ENCODE data around the gene ILDR2.

ILDR2 gene

DNA sequence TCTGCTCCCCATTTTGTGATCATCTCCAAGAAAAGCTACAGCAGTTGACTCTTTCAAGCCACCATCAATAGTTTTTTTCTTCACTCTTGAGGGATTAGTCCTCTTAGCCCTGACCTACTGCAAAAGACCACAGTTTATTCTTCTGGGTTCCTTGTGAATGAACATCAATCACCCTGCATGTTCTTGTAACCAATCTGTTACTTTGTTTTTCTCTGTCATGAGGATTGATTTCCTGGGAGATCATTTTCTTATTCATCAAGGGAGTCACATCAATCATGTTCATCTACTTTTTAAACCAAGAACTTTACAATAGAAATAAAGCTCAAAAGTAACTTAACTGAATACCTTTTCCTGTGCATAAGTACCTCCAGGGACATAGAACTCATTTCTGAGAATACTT is 21.8 kb downstream of the ILDR2 start:
- ChIA-PET POLR2A (no interaction called here), CTCF (interaction anchor here (1.0 kb wide), 1 partner anchor 25 kb away, joined by 3 read pairs; no protein-coding TSS in a partner anchor)
- DNase-seq = no peak

DNA sequence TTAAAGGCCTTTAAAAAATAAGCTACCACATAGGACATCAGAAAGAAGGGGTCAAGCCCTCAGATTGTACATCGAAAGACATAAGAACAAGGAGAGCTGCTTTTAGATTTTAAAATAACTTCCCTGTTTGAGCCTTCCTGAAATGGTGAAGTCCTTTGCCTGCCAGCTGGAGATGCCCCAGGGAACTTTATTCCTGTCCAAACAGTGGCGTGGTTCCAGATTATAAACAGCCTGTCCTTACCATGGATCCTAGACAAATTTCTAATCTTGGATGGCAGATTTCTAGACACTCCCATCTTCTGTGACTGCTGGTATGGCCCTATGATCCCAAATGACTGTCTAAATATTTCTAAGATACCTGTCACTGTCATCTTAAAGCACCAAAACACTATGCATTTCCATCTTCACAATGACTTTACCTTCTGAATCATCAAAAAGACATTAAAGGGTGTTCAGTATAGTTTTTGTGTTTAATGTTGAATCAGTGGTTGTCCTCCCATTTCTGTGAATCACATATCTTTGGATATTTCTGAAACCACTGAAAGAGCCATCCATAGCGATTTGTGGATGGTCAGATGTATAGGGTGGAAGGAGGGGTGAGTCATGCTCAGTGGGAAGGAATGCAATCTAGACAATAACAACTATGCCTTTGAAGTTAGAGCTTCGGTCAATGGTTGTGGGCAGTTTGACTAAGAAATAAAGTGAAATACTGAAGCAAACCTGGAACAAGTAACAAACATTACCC is 23.2 kb downstream of the ILDR2 start:
- no peaks in the 10 kb centered on the region for H3K36me3 ChIP-seq (ENCODE audit: control insufficient read depth in 4 of 4, insufficient read depth in 4 of 4, low read length in 3 of 4)
- no peak for DNase-seq
- ChIA-PET POLR2A (no interaction called here), CTCF (interaction anchor here (0.9 kb wide), 1 partner anchor 107 kb away, joined by 3 read pairs; no protein-coding TSS in a partner anchor)
- H3K4me3 ChIP-seq (ENCODE audit: control insufficient read depth in 1 of 7, extremely low read depth in 1 of 7, insufficient read depth in 4 of 7, low read depth in 2 of 7, low read length in 6 of 7) = no peak overlapping the region
- H3K27me3 ChIP-seq (replicated peaks in 2 of 5; ENCODE audit: control insufficient read depth in 4 of 5, insufficient read depth in 5 of 5, low read length in 4 of 5) = peaks cover 0 to 16% (median 3%) of the 10 kb centered on the region in 5 experiments
- H3K4me1 ChIP-seq (ENCODE audit: control extremely low read depth in 1 of 4, control insufficient read depth in 4 of 4, insufficient read depth in 4 of 4, low read length in 3 of 4) = peaks cover 0 to 9% (median 9%) of the 10 kb centered on the region in 4 experiments
- H3K27ac ChIP-seq (ENCODE audit: insufficient read depth in 1 of 2, low read depth in 1 of 2, low read length in 2 of 2, poor library complexity in 1 of 2, severe bottlenecking in 2 of 2) = no peak overlapping the region
- WGBS (ENCODE audit: insufficient coverage) = 92% methylated on average over 2 of the region's 4 CpGs
- H3K9me3 ChIP-seq (ENCODE audit: control extremely low read depth in 1 of 5, control insufficient read depth in 4 of 5, insufficient read depth in 2 of 5, low read depth in 1 of 5, low read length in 4 of 5) = no peaks in the 10 kb centered on the region

More for the DNA sequence above, 21.8 kb downstream of the ILDR2 start:
- Histone ChIP-seq H3K4me1 (ENCODE audit: control extremely low read depth in 1 of 4, control insufficient read depth in 4 of 4, insufficient read depth in 4 of 4, low read length in 3 of 4) (no peaks in the 10 kb centered on the region), H3K9me3 (ENCODE audit: control extremely low read depth in 1 of 5, control insufficient read depth in 4 of 5, insufficient read depth in 2 of 5, low read depth in 1 of 5, low read length in 4 of 5) (no peaks in the 10 kb centered on the region), H3K36me3 (ENCODE audit: control insufficient read depth in 4 of 4, insufficient read depth in 4 of 4, low read length in 3 of 4) (no peaks in the 10 kb centered on the region), H3K27ac (ENCODE audit: insufficient read depth in 1 of 2, low read depth in 1 of 2, low read length in 2 of 2, poor library complexity in 1 of 2, severe bottlenecking in 2 of 2) (no peak overlapping the region), H3K27me3 (replicated peaks in 2 of 5; ENCODE audit: control insufficient read depth in 4 of 5, insufficient read depth in 5 of 5, low read length in 4 of 5) (peaks cover 0 to 6% (median 0%) of the 10 kb centered on the region in 5 experiments), H3K4me3 (ENCODE audit: control insufficient read depth in 1 of 7, extremely low read depth in 1 of 7, insufficient read depth in 4 of 7, low read depth in 2 of 7, low read length in 6 of 7) (no peak overlapping the region)

DNA sequence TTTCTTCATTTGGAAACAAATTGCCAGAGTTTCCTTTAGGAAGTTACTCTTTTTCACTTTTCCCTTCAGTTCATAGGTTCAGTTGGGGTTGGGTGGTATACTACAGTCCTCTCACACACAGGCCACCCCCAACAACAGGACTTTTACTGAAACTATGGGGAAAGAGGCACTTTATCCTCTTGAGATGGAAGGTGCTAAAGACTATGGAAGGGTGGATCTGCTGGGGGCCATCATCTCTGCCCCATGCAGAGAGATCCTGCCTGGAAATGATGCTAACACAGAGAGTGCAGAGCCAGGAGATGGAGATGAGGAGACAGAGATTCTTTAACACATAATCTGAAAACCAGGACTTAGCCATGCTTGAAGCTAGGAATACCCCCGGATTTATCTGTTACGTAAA is 24.3 kb downstream of the ILDR2 start:
- ChIA-PET CTCF (no interaction called here), POLR2A (no interaction called here)
- Histone ChIP-seq H3K4me1 (ENCODE audit: control extremely low read depth in 1 of 4, control insufficient read depth in 4 of 4, insufficient read depth in 4 of 4, low read length in 3 of 4) (peaks cover 0 to 12% (median 11%) of the 10 kb centered on the region in 4 experiments), H3K27ac (ENCODE audit: insufficient read depth in 1 of 2, low read depth in 1 of 2, low read length in 2 of 2, poor library complexity in 1 of 2, severe bottlenecking in 2 of 2) (no peak overlapping the region), H3K4me3 (ENCODE audit: control insufficient read depth in 1 of 7, extremely low read depth in 1 of 7, insufficient read depth in 4 of 7, low read depth in 2 of 7, low read length in 6 of 7) (no peak overlapping the region), H3K36me3 (ENCODE audit: control insufficient read depth in 4 of 4, insufficient read depth in 4 of 4, low read length in 3 of 4) (no peaks in the 10 kb centered on the region), H3K9me3 (ENCODE audit: control extremely low read depth in 1 of 5, control insufficient read depth in 4 of 5, insufficient read depth in 2 of 5, low read depth in 1 of 5, low read length in 4 of 5) (no peaks in the 10 kb centered on the region), H3K27me3 (replicated peaks in 2 of 5; ENCODE audit: control insufficient read depth in 4 of 5, insufficient read depth in 5 of 5, low read length in 4 of 5) (peaks cover 0 to 19% (median 3%) of the 10 kb centered on the region in 5 experiments)
- no peak for DNase-seq
- WGBS (ENCODE audit: insufficient coverage) = 100% methylated on average over 1 of the region's 2 CpGs

DNA sequence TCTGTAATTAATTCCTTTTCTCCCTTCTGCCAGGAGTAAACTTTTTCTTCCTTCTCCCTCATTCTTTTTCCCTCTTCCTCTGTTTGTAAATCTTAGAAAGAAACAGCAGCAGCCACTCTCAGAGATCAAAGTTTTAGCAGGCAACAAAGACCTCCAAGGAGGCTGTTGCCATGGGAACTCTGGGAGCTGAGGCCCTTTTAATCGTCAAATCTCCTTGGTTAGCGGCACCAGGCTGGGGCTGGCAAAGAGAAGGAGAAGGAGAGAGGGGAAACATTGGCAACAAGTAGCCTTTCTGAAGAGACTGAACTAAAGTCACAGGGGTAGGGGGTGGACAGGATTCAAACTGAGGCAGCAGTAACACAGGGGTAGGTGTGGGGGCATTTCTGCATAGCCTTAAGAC is 25.2 kb downstream of the ILDR2 start:
- Histone ChIP-seq H3K27me3 (replicated peaks in 2 of 5; ENCODE audit: control insufficient read depth in 4 of 5, insufficient read depth in 5 of 5, low read length in 4 of 5) (peaks cover 0 to 19% (median 3%) of the 10 kb centered on the region in 5 experiments), H3K4me1 (ENCODE audit: control extremely low read depth in 1 of 4, control insufficient read depth in 4 of 4, insufficient read depth in 4 of 4, low read length in 3 of 4) (peaks cover 0 to 20% (median 16%) of the 10 kb centered on the region in 4 experiments), H3K9me3 (ENCODE audit: control extremely low read depth in 1 of 5, control insufficient read depth in 4 of 5, insufficient read depth in 2 of 5, low read depth in 1 of 5, low read length in 4 of 5) (no peaks in the 10 kb centered on the region), H3K36me3 (ENCODE audit: control insufficient read depth in 4 of 4, insufficient read depth in 4 of 4, low read length in 3 of 4) (no peaks in the 10 kb centered on the region), H3K4me3 (ENCODE audit: control insufficient read depth in 1 of 7, extremely low read depth in 1 of 7, insufficient read depth in 4 of 7, low read depth in 2 of 7, low read length in 6 of 7) (no peak overlapping the region), H3K27ac (ENCODE audit: insufficient read depth in 1 of 2, low read depth in 1 of 2, low read length in 2 of 2, poor library complexity in 1 of 2, severe bottlenecking in 2 of 2) (no peak overlapping the region)
- ChIA-PET POLR2A (no interaction called here), CTCF (interaction anchor here (1.2 kb wide), 1 partner anchor 27 kb away, joined by 3 read pairs; no protein-coding TSS in a partner anchor)
- no peak for DNase-seq
- 100% methylated on average over 2 of the region's 2 CpGs for WGBS (ENCODE audit: insufficient coverage)

DNA sequence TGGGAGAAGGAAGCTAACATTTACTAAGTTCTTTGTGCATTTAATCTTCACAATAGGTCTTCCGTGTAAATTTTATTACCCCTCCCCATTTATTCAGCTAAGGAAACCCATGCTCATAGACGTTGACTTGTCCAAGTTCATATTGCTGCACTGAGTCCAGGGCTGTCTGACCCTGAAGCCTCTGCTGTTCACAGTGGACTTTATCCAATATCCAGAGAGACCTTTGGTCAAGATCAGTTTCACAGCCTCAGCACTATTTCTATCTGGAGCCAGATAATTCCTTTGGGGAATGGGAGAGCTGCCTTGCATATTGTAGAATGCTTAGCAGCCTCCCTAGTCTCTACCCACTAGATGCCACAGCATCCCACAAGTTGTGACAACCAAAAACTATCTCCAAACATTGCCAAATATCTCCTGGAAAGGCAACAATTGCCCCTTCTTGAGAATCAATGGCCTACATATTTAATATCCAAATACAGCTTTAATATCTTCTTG is 26.4 kb downstream of the ILDR2 start:
- H3K36me3 ChIP-seq (ENCODE audit: control insufficient read depth in 4 of 4, insufficient read depth in 4 of 4, low read length in 3 of 4) = no peaks in the 10 kb centered on the region
- peaks cover 6 to 33% (median 27%) of the 10 kb centered on the region in 4 experiments for H3K4me1 ChIP-seq (ENCODE audit: control extremely low read depth in 1 of 4, control insufficient read depth in 4 of 4, insufficient read depth in 4 of 4, low read length in 3 of 4)
- no peak for DNase-seq
- WGBS (ENCODE audit: insufficient coverage) = 95% methylated on average over 2 of the region's 2 CpGs
- H3K27ac ChIP-seq (ENCODE audit: insufficient read depth in 1 of 2, low read depth in 1 of 2, low read length in 2 of 2, poor library complexity in 1 of 2, severe bottlenecking in 2 of 2) = no peak overlapping the region
- no peaks in the 10 kb centered on the region for H3K9me3 ChIP-seq (ENCODE audit: control extremely low read depth in 1 of 5, control insufficient read depth in 4 of 5, insufficient read depth in 2 of 5, low read depth in 1 of 5, low read length in 4 of 5)
- no peak overlapping the region for H3K4me3 ChIP-seq (ENCODE audit: control insufficient read depth in 1 of 7, extremely low read depth in 1 of 7, insufficient read depth in 4 of 7, low read depth in 2 of 7, low read length in 6 of 7)
- peaks cover 0 to 19% (median 3%) of the 10 kb centered on the region in 5 experiments for H3K27me3 ChIP-seq (replicated peaks in 2 of 5; ENCODE audit: control insufficient read depth in 4 of 5, insufficient read depth in 5 of 5, low read length in 4 of 5)
- ChIA-PET POLR2A (no interaction called here), CTCF (interaction anchor here (1.2 to 1.6 kb wide), 3 partner anchors 25 to 39 kb away, joined by 3 to 6 read pairs (median 5); no protein-coding TSS in a partner anchor)

DNA sequence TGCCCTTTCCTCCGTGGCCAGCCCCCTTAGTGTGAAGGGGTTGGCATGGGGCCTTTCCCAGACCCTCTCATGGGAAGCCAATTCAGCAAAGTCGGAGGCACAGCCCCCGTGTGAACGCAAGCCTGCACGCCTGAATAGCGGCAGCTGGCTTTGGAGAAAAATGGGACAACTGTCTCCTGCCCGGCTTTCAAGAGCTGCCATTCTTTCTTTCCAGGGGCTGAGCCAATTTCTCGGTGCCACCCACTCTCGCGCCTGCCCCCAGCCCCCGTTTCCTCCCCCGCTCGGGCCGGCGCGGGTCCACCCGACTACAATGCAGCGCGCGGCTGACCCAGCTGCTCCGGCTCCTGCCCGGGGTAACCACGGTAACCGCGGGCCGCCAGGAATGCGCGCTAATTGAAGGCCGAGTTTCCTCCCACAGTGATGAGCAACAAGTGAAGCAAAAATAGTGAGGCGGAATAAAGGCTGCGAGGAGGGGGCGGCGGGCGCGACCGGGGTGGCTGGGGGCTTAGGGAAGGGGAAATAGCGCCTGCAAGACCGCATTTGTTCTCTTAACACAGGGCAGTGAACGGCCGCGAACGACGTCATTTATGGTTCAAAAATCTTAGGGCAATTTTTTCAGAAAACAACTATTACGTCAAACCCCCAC is 27.8 kb downstream of the ILDR2 start:
- WGBS (ENCODE audit: insufficient coverage) = 4% methylated on average over 31 of the region's 44 CpGs
- peak; percentile 23 to 71 (median 58) for DNase-seq
- H3K4me1 ChIP-seq (ENCODE audit: control extremely low read depth in 1 of 4, control insufficient read depth in 4 of 4, insufficient read depth in 4 of 4, low read length in 3 of 4) = peaks cover 8 to 38% (median 28%) of the 10 kb centered on the region in 4 experiments
- no peaks in the 10 kb centered on the region for H3K36me3 ChIP-seq (ENCODE audit: control insufficient read depth in 4 of 4, insufficient read depth in 4 of 4, low read length in 3 of 4)
- ChIA-PET POLR2A (interaction anchor here (0.6 kb wide), 1 partner anchor 21 kb away, joined by 4 read pairs; no protein-coding TSS in a partner anchor), CTCF (no interaction called here)
- no peak overlapping the region for H3K27ac ChIP-seq (ENCODE audit: insufficient read depth in 1 of 2, low read depth in 1 of 2, low read length in 2 of 2, poor library complexity in 1 of 2, severe bottlenecking in 2 of 2)
- peaks cover 0 to 19% (median 3%) of the 10 kb centered on the region in 5 experiments for H3K27me3 ChIP-seq (replicated peaks in 2 of 5; ENCODE audit: control insufficient read depth in 4 of 5, insufficient read depth in 5 of 5, low read length in 4 of 5)
- no peaks in the 10 kb centered on the region for H3K9me3 ChIP-seq (ENCODE audit: control extremely low read depth in 1 of 5, control insufficient read depth in 4 of 5, insufficient read depth in 2 of 5, low read depth in 1 of 5, low read length in 4 of 5)
- H3K4me3 ChIP-seq (ENCODE audit: control insufficient read depth in 1 of 7, extremely low read depth in 1 of 7, insufficient read depth in 4 of 7, low read depth in 2 of 7, low read length in 6 of 7) = peak overlapping the region in 6 of 7 experiments; percentile 9 to 65 (median 54)

All from common myeloid progenitor, CD34-positive (primary cell).